DMS153 treated with DMSO at 0.1 percent for 48 hours (cell line): ENCODE measurements around the gene FLT3LG.
"Not testable (repeated sequence)": the region's sequence is repeated elsewhere in the genome, so short reads cannot be mapped to it uniquely, and the experiment has no call there.

Experiments used
- DNase-seq: peaks from one replicate; lab custom pipeline; 2025; ENCODE audit not compliant: unreplicated experiment; lab: John Stamatoyannopoulos, UW

FLT3LG gene

GRCh38 chr19:49440439-49441209 lies 33.4 kb upstream of the FLT3LG start:
- DNase-seq, result no peak

GRCh38 chr19:49441210-49441959 lies 32.6 kb upstream of the FLT3LG start, which contains the start of gene SLC17A7:
SLC17A7 (minus strand) TSS chr19:49441527; CDS start chr19:49441379, 148 bp downstream.
- DNase-seq, result no peak

- DNase-seq, result no peak
These were observed 32.1 kb upstream of the FLT3LG start for GRCh38 chr19:49441960-49442350.

- no peak for DNase-seq
These were observed 31.7 kb upstream of the FLT3LG start for GRCh38 chr19:49442354-49442753.

- peak; percentile 55 for DNase-seq
These were observed 31.1 kb upstream of the FLT3LG start for GRCh38 chr19:49442771-49443365.

- DNase-seq, result peak; percentile 93
These were observed 30.5 kb upstream of the FLT3LG start for GRCh38 chr19:49443366-49444099.

GRCh38 chr19:49444100-49444700 lies 29.8 kb upstream of the FLT3LG start:
- not testable (repeated sequence) for DNase-seq

GRCh38 chr19:49445997-49446396 lies 28.0 kb upstream of the FLT3LG start:
- DNase-seq, result no peak

GRCh38 chr19:49447485-49448431 lies 26.3 kb upstream of the FLT3LG start:
- DNase-seq, result no peak

- DNase-seq, result no peak
These were observed 25.6 kb upstream of the FLT3LG start for GRCh38 chr19:49448432-49448786.

GRCh38 chr19:49450405-49450804 lies 23.6 kb upstream of the FLT3LG start:
- no peak for DNase-seq

- peak; percentile 98 for DNase-seq
These were observed 22.4 kb upstream of the FLT3LG start, which contains the start of gene PIH1D1 for GRCh38 chr19:49451430-49452181. PIH1D1 (minus strand) TSS chr19:49451814; CDS start chr19:49451574, 240 bp downstream.

GRCh38 chr19:49453013-49453756 lies 20.8 kb upstream of the FLT3LG start, which contains the start of gene ALDH16A1:
ALDH16A1 (plus strand) TSS chr19:49453225; CDS start chr19:49453332, 107 bp downstream.
- DNase-seq, result peak; percentile 97

- DNase-seq, result no peak
These were observed 20.2 kb upstream of the FLT3LG start for GRCh38 chr19:49453757-49454240.

- no peak for DNase-seq
These were observed 18.2 kb upstream of the FLT3LG start for GRCh38 chr19:49455773-49456172.

- DNase-seq, result no peak
These were observed 17.7 kb upstream of the FLT3LG start for GRCh38 chr19:49456326-49456725.

GRCh38 chr19:49458567-49458903 lies 15.5 kb upstream of the FLT3LG start:
- DNase-seq, result no peak

GRCh38 chr19:49459388-49459787 lies 14.6 kb upstream of the FLT3LG start:
- DNase-seq, result no peak
